Tibial nerve (tissue), 4 donors: ENCODE results near the gene LST1. TPM values are rescaled to one million over a fixed set of nuclear protein-coding genes. Genes with fewer than 3 reads are reported as not detected.

Experiments
- DNase-seq, 2 donors: peaks; one replicate each; pipeline ENCODE4 v3.0.0-alpha.2; 2019; ENCODE audit warnings: low spot score in 2 of 2
- H3K27ac ChIP-seq, 4 donors: fragments of 200-600 bp; sonication (generic) in 3 of 4; one replicate each; pipeline ENCODE4 v1.5.1; 2017 to 2019; ENCODE audit warnings: mild to moderate bottlenecking in 1 of 4
- H3K27me3 ChIP-seq, 2 donors: fragments of 200-600 bp; sonication (generic) in 1 of 2; one replicate each; pipeline versions ENCODE4 v1.5.1 to v1.6.0; 2017 to 2019
- H3K36me3 ChIP-seq, 3 donors: fragments of 200-600 bp; sonication (generic); one replicate each; pipeline ENCODE4 v1.5.1; 2018 to 2019
- H3K4me1 ChIP-seq, 4 donors: fragments of 200-600 bp; sonication (generic) in 3 of 4; one replicate each; pipeline ENCODE4 v1.5.1; 2017 to 2019
- H3K4me3 ChIP-seq, 4 donors: fragments of 200-600 bp; sonication (generic) in 3 of 4; one replicate each; pipeline ENCODE4 v1.5.1; 2017 to 2019; ENCODE audit warnings: mild to moderate bottlenecking in 1 of 4, moderate library complexity in 1 of 4
- H3K9me3 ChIP-seq, 4 donors: fragments of 200-600 bp; sonication (generic) in 3 of 4; one replicate each; pipeline ENCODE4 v1.5.1; 2017 to 2019
- CTCF ChIP-seq, 5 experiments: fragments of 200-600 bp in 3 of 5; fragments of 450-650 bp in 2 of 5; sonication (generic) in 3 of 5; IDR thresholded peaks; one replicate each; pipeline ENCODE4 v1.5.1; 2016 to 2019; ENCODE audit warnings: antibody characterized with exemption in 5 of 5, mild to moderate bottlenecking in 3 of 5, moderate library complexity in 2 of 5
- EP300 ChIP-seq, 2 donors: sonication (generic); formaldehyde crosslinking; IDR thresholded peaks; one replicate each; pipeline ENCODE4 v1.6.1; 2017; ENCODE audit warnings: antibody characterized with exemption in 2 of 2, mild to moderate bottlenecking in 1 of 2
- POLR2A ChIP-seq, 2 donors: fragments of 450-650 bp; IDR thresholded peaks; one replicate each; pipeline ENCODE4 v1.6.1; 2017; ENCODE audit warnings: antibody characterized with exemption in 2 of 2, mild to moderate bottlenecking in 2 of 2, moderate library complexity in 2 of 2
- WGBS, 2 donors: methylation state at CpG; one replicate each; pipeline ENCODE4 v1.1.5; 2018; 5-methylcytosine and 5-hydroxymethylcytosine counted together
- total RNA-seq, 4 donors: library from RNA; depleted of rRNA; stranded (reverse); fragments of >200 nt; gene quantifications; one replicate each; pipeline ENCODE4 v1.1.0, GENCODE V29; 2016

LST1 gene
- total RNA-seq, 4 donors from 2014 or later, result 15.7 to 86.5 (median 20.8) TPM

GRCh38 chr6:31558631-31559500, 27.2 kb upstream of the LST1 start:
- 77 to 84% methylated on average over 14 of the region's 14 CpGs for WGBS, 2 donors
- TF ChIP-seq POLR2A (IDR thresholded peaks at IDR 0.05) (no peak), EP300 (IDR thresholded peaks at IDR 0.05) (peak in 1 of 2 donors; percentile 16), CTCF (IDR thresholded peaks at IDR 0.05) (no peak)
- Histone ChIP-seq H3K36me3 (peaks cover 0 to 53% (median 0%) of the 10 kb centered on the region in 3 donors), H3K4me3 (no peak overlapping the region), H3K4me1 (peaks cover 0 to 29% (median 17%) of the 10 kb centered on the region in 4 donors), H3K9me3 (no peaks in the 10 kb centered on the region), H3K27me3 (no peaks in the 10 kb centered on the region), H3K27ac (peak overlapping the region in 1 of 4 donors; percentile 14)
- peak in 1 of 2 donors; percentile 37 for DNase-seq

GRCh38 chr6:31559606-31559957, 26.5 kb upstream of the LST1 start:
- H3K27ac ChIP-seq, result peak overlapping the region in 2 of 4 donors; percentile 11 to 13
- WGBS, 2 donors, result 64 to 82% methylated on average over 4 of the region's 4 CpGs
- no peak for TF ChIP-seq EP300 (IDR thresholded peaks at IDR 0.05)
- no peak for TF ChIP-seq POLR2A (IDR thresholded peaks at IDR 0.05)
- H3K9me3 ChIP-seq, result no peaks in the 10 kb centered on the region
- DNase-seq, result no peak
- H3K27me3 ChIP-seq, result no peaks in the 10 kb centered on the region
- H3K4me3 ChIP-seq, result no peak overlapping the region
- peaks cover 0 to 29% (median 17%) of the 10 kb centered on the region in 4 donors for H3K4me1 ChIP-seq
- peaks cover 0 to 49% (median 0%) of the 10 kb centered on the region in 3 donors for H3K36me3 ChIP-seq

- no peaks in the 10 kb centered on the region for H3K9me3 ChIP-seq
- peak in 1 of 2 donors; percentile 34 for DNase-seq
- 57 to 64% methylated on average over 7 of the region's 7 CpGs for WGBS, 2 donors
These were observed 25.9 kb upstream of the LST1 start for GRCh38 chr6:31559958-31560696.

GRCh38 chr6:31560697-31561058, 25.4 kb upstream of the LST1 start:
- H3K36me3 ChIP-seq, result peaks cover 0 to 46% (median 0%) of the 10 kb centered on the region in 3 donors
- H3K27ac ChIP-seq, result peak overlapping the region in 3 of 4 donors; percentile 13 to 36 (median 27)
- no peaks in the 10 kb centered on the region for H3K9me3 ChIP-seq

More at GRCh38 chr6:31559958-31560696, 25.9 kb upstream of the LST1 start:
- Histone ChIP-seq H3K36me3 (peaks cover 0 to 49% (median 0%) of the 10 kb centered on the region in 3 donors), H3K4me1 (peaks cover 0 to 29% (median 17%) of the 10 kb centered on the region in 4 donors), H3K4me3 (no peak overlapping the region), H3K27me3 (no peaks in the 10 kb centered on the region), H3K27ac (peak overlapping the region in 3 of 4 donors; percentile 13 to 36 (median 27))
- TF ChIP-seq EP300 (IDR thresholded peaks at IDR 0.05), result peak in 1 of 2 donors; percentile 42
- no peak for TF ChIP-seq CTCF (IDR thresholded peaks at IDR 0.05)

More at GRCh38 chr6:31560697-31561058, 25.4 kb upstream of the LST1 start:
- H3K4me3 ChIP-seq, result no peak overlapping the region
- H3K27me3 ChIP-seq, result no peaks in the 10 kb centered on the region
- no peak for DNase-seq
- H3K4me1 ChIP-seq, result peaks cover 0 to 29% (median 17%) of the 10 kb centered on the region in 4 donors
- TF ChIP-seq POLR2A (IDR thresholded peaks at IDR 0.05), result no peak
- TF ChIP-seq CTCF (IDR thresholded peaks at IDR 0.05), result no peak
- no peak for TF ChIP-seq EP300 (IDR thresholded peaks at IDR 0.05)
